GM12875 (cell line): Measurements from ENCODE around the gene PRKACB.

Experiments used
- H3K4me3 ChIP-seq: one replicate; pipeline ENCODE4 v1.5.1; 2011; ENCODE audit warnings: low read depth, low read length, control low read depth
- CTCF ChIP-seq: IDR thresholded peaks from 2 replicates; pipeline ENCODE4 v1.5.1; 2011; ENCODE audit warnings: low read depth, mild to moderate bottlenecking, control low read depth, inconsistent platforms, low read length, moderate library complexity, borderline replicate concordance; ENCODE audit not compliant: insufficient read depth

PRKACB gene

DNA sequence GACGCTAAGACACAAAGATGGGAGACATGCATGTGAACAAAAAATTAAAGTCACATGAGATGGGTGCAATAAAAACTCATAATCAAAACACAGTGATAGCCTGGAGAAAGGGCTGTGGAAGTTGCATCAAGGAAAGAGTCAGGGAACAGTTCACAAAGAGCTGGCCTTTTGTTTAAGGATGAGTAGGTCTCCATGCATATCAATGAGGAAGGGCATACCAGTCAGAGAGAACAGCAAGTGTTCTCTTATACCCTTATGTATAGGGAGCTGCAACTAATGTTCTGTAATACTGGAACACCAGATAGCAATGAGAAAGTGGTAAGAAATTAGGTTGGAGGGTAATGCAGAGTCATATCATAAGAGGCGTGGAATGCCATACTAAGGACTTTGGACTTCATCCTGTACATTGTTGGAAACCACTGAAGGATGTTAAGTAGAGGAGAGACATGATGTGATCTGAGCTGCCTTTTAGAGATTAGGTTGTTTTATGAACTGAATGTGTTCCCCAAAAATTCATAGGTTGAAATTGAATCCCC, 110.7 kb downstream of the PRKACB start:
- no peak for TF ChIP-seq CTCF
- no peak overlapping the region for H3K4me3 ChIP-seq

DNA sequence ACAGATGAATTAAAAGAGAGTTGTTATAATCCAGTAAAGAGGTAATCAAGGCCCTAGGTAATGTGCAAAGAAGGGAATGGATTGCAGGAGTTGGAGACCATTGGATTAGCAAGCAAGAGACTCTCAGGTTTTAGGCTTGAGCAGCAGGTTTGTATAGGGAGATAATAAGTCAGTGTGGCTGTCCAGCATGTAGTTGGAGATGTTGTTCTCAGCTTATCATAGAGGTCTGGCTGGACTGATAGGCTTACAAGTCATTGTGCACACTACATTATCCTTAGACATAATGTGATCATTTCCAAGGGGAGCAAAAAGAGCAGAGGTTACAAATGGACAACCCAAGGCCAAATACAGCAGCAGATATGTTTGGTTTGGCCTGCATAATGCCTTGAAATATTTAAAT, 111.5 kb downstream of the PRKACB start:
- no peak for TF ChIP-seq CTCF
- H3K4me3 ChIP-seq, result no peak overlapping the region

DNA sequence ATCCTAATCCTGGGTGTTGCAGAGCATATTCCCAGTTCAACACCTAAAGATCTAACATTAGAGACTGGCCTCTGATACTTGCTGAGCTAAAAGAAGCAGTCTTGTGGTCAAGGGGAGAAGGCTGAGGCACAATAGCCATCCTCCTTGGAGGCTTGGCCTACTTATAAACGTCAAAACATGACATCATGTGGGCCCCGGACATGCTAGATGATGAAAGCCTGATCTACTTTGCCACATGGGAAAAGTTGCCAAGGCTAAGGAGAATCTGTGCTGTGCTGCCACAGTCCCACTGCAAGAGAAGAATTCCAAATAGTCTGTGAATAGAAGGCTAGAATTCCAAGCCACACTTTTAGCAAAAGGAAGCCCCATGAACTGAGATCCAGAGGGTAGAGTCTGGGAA, 113.5 kb downstream of the PRKACB start:
- no peak overlapping the region for H3K4me3 ChIP-seq
- no peak for TF ChIP-seq CTCF

DNA sequence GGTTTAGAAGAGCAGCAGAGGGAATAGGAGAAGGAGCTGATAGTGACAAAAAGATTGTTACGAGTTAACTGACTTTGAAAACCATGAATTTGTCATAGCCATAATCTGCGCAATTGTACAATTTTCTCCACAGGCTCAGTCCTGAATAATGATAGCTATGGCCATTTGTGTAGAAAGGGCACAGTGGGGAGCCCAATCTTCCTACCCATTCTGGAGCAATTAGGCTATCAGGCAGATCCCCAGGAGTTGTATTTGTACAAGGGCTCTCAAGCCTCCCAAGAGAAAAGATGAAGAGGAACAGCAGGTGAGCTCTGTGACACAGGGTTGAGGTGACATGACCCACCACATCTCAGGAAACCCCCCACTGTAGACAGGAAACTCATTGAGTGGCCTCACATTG, 115.3 kb downstream of the PRKACB start:
- TF ChIP-seq CTCF, result no peak
- no peak overlapping the region for H3K4me3 ChIP-seq

DNA sequence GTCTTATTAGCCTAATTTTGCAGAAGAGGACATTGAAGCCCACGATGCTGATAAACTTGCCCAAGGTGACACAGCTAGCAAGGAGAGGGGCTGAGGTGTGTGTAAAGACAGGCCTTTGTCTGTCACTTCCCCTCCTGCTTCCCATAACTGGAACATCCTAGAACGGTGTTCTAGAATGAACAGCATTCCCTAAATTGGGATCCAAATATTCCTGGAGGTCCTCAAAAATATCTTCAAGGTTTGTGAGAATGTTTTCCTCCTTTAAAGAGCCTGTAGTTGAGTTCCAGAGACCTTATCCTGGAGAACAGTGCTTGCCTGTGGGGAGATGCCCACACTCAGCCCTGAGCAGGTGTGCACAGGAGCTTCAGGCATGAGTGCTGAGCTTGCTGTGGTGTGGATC, 115.9 kb downstream of the PRKACB start:
- TF ChIP-seq CTCF, result no peak
- no peak overlapping the region for H3K4me3 ChIP-seq

DNA sequence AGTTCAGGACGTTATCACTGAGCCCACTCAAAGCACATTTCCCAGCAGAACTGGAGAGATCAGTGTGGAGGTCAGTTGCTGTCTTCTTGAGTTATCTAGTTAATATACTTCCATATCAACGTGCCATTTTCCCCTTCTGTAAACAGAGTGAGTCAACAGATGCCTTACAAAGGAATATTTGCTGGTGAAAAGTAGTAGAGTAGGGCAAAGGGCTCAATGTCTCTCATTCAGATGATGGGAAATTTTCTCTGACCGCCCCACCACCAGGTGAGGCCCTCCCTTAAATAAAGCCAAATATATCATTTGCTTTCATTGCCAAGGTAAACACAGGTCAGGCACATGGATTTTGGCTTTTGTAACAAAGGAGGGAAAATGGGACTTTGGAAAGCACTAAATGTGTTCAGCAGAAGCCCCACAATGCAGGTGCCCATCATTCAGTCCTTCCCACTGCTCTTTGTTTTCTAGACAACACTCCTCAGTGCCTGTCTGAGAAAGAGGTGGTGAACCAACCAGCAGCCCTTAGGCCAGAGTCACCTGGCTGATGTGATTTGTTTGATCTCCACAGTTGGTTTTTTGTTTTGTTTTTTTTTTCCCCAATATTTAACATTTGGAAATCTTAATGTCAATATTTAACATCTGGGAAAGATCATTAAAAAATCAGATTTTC, 116.9 kb downstream of the PRKACB start:
- TF ChIP-seq CTCF, result no peak
- no peak overlapping the region for H3K4me3 ChIP-seq

DNA sequence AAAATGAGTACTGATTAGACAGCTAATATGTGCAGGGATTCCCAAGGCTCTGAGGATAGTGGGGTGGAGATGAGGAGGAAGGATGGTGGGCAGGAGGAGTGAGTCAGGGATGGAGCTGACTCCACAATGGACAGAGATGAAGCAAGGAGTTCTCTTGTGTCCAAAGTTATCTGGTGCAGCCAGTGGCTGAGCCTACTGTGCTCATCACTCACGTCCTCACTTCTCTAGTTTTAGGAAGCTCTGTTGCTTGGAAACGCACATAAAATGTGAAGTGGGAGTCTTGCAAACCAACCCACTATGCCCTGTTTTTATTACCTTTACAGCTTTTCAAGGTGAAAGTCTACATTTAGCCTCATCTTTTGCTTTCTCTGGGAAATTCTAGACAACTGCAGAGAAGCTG, 120.9 kb downstream of the PRKACB start:
- no peak for TF ChIP-seq CTCF
- no peak overlapping the region for H3K4me3 ChIP-seq
